Motor neuron (in vitro differentiated cells): ENCODE data around the gene TMEM82. TPM values are rescaled to one million over a fixed set of nuclear protein-coding genes. Genes with fewer than 3 reads are reported as not detected.
A peak's percentile ranks its signal among the peaks of the same experiment; 100 is the strongest.

Source experiments
- ATAC-seq, 8 experiments: fragments of 200-7000 bp; cut with Tn5 transposase; replicated peaks in 6 of 8; 2 replicates each; pipeline ENCODE4 v1.8.0; 2021; ENCODE audit warnings: mild to moderate bottlenecking in 8 of 8, moderate library complexity in 8 of 8
- H3K27ac ChIP-seq, 2 donors: fragments of 250-450 bp; sonication (Bioruptor Pico); 2 replicates each; pipeline ENCODE4 v1.9.0; 2021; ENCODE audit warnings: antibody characterized with exemption in 2 of 2, mild to moderate bottlenecking in 2 of 2, moderate library complexity in 1 of 2
- H3K4me1 ChIP-seq, 2 donors: fragments of 250-450 bp; sonication (Bioruptor Pico); replicated peaks in 1 of 2; 2 replicates each; pipeline ENCODE4 v1.6.1; 2021; ENCODE audit warnings: antibody characterized with exemption in 2 of 2, mild to moderate bottlenecking in 2 of 2, moderate library complexity in 1 of 2
- H3K4me3 ChIP-seq, 5 donors: fragments of 250-450 bp; sonication (Bioruptor Pico); 2 replicates each; pipeline ENCODE4 v1.9.0; 2021; ENCODE audit warnings: antibody characterized with exemption in 5 of 5, mild to moderate bottlenecking in 5 of 5, moderate library complexity in 4 of 5
- WGBS, 10 experiments: fragments of 450-650 bp; shearing (Covaris generic); methylation state at CpG; one replicate each; pipeline ENCODE4 v1.0.0; 2022; 5-methylcytosine and 5-hydroxymethylcytosine counted together
- in situ Hi-C, 9 experiments: fragments of 400-800 bp; cut with MboI; loops; one replicate each; pipeline ENCODE4 v1.15.0; 2021; ENCODE audit warnings: low sequenced_read_pairs in 9 of 9, low pct_unique_long_range_greater_than_20kb in 2 of 9; ENCODE audit not compliant: unreplicated experiment in 9 of 9
- total RNA-seq, 8 experiments: library from RNA; unstranded; fragments of 300-600 nt; gene quantifications; 2 replicates each; pipeline versions ENCODE4 v1.2.3 to v1.2.4, GENCODE V29; 2022

The TMEM82 gene
- total RNA-seq, 8 experiments from 2014 or later = 0.28 TPM; not detected in 7

DNA sequence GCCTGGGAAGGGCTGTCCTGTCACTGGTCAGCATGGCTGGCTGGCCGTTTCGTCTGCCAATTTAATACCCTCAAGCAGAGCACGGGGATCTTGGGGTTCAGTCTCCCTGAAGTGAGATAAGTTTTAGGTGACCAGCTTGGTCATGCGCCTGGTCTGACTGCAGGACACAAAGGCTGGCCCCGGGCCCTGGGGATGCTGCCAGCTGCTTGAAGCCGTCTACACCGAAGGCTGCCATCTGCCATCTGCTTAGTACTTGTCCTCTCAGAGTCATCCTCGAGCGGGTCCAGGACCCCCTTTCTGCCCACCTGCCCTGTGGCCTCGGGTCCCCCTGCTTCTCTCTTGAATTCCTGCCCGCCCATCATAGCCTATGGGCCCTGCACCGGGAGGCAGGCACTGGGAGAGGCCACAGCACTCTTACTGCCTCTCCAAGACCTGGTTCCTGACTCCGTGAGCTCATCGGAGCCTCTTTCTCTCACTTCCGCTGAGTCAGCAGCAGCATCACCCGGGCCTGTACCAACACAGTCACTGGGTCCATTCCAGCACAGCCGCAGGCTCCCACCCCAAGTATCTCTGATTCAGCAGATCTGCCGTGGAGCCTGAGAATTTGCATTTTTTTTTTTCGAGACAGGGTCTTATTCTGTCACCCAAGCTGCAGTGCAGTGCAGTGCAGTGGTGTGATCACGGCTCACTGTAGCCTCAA is 23.3 kb downstream of the TMEM82 start:
- peaks cover 2 to 3% of the 10 kb centered on the region in 2 donors for H3K4me1 ChIP-seq
- no peak overlapping the region for H3K4me3 ChIP-seq
- 47 to 100% (median 73%) methylated on average over 2 to 10 of the region's 20 CpGs; no CpG with 5 or more reads in 2 of the 10 experiments for WGBS, 10 experiments
- in situ Hi-C loops = no loop called here
- peak in 7 of 8 experiments; percentile 55 to 94 (median 60) for ATAC-seq
- H3K27ac ChIP-seq = no peak overlapping the region

DNA sequence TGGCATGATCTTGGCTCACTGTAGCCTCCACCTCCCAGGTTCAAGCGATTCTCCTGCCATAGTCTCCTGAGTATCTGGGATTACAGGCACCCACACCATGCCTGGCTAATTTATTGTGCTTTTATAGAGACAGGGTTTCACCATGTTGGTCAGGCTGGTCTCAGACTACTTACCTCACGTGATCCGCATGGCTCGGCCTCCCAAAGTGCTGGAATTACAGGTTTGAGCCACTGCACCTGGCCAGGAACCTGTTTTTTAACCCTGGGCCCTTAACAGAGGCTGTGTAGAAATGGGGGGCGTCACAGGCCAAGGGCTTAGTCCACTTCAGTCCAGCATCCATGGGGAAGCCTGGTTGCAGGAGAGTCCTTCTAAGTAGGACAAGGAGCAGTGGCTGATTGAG is 25.6 kb downstream of the TMEM82 start:
- H3K4me1 ChIP-seq = no peaks in the 10 kb centered on the region
- no peak for ATAC-seq
- H3K27ac ChIP-seq = no peak overlapping the region
- in situ Hi-C loops = no loop called here
- H3K4me3 ChIP-seq = no peak overlapping the region
- WGBS, 10 experiments = 72 to 95% (median 81%) methylated on average over 1 to 5 of the region's 5 CpGs; no CpG with 5 or more reads in 4 of the 10 experiments

DNA sequence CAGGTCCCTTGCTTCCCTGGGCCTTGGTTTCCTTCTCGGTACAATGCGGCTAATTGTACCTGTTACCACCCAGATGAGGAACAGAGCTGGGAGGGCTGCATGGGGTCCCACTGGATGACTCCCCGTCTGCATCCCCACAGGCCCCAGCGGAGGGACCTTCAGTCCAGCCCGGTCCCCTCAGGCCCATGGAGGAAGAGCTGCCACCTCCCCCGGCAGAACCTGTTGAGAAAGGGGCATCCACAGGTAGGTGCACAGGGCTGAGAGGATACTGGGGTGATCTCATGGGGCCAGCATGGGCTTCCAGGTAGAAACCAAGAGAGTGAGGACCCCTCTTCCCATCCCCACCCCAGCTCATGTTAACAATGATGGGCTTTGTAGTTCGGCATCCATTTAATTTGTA is 26.1 kb downstream of the TMEM82 start:
- in situ Hi-C loops = no loop called here
- no peak overlapping the region for H3K27ac ChIP-seq
- 84 to 100% (median 97%) methylated on average over 1 to 5 of the region's 7 CpGs; no CpG with 5 or more reads in 4 of the 10 experiments for WGBS, 10 experiments
- no peak for ATAC-seq
- H3K4me1 ChIP-seq = no peaks in the 10 kb centered on the region
- no peak overlapping the region for H3K4me3 ChIP-seq

DNA sequence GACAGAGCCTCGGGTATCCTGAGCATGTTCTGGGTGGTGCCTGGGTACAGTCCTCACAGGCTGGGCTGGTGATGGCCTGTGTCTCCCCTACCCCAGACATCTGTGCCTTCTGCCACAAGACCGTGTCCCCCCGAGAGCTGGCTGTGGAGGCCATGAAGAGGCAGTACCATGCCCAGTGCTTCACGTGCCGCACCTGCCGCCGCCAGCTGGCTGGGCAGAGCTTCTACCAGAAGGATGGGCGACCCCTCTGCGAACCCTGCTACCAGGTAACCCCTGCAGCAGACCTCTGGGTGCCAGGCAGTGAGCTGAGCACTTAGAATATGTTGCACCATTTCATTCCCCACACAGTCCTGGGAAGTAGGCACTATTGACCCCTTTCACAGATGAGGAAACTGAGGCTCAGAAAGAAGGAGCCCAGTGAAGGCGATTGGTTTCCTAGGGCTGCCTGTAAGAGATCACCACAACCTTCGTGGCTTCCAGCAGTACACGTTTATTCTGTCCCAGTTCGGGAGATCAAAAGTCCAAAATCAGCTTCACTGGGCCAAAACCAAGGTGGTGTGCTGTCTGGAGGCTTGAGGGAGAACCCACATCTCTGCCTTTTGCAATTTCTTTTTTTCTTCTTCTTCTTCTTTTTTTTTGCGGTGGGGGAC is 28.1 kb downstream of the TMEM82 start:
- no peak for ATAC-seq
- WGBS, 10 experiments = 30 to 100% (median 93%) methylated on average over 1 to 14 of the region's 14 CpGs; no CpG with 5 or more reads in 1 of the 10 experiments
- no peak overlapping the region for H3K27ac ChIP-seq
- no peaks in the 10 kb centered on the region for H3K4me1 ChIP-seq
- in situ Hi-C loops = no loop called here
- no peak overlapping the region for H3K4me3 ChIP-seq

DNA sequence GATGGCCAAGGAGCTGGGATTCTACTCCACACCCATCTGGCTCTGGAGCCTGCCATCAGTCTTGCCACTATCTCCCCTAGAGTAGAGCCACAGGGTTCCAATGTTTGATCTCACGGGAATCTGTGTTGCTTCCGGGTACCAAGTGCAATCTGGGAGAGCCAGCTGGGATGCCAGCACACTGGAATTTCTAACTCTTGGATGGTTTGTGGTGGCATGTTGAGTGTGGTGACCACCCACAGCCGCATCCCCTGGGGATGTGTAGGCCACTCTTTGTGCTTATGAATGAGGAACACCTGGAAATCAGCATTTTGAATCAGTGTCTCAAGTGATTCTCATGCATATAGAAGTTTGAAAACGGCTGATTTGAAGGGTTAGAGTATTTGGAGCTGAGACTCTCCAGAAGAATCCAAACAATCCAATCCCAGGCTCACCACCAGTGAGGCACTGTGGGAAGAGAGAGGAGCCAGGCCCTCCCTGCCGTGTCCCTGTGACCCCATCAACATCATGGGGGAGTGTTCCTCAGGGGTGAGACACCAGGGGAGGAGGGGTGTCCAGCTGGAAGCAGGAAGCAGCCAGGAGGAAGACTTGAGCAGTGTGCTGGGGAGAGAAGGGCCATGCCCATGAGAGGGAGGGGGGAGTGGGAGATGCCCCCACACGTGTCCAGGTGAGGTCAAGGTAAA is 29.7 kb downstream of the TMEM82 start:
- no peak for ATAC-seq
- Histone ChIP-seq H3K4me3 (no peak overlapping the region), H3K27ac (no peak overlapping the region), H3K4me1 (peaks cover 3 to 6% of the 10 kb centered on the region in 2 donors)
- in situ Hi-C loops = no loop called here
- 0 to 100% (median 75%) methylated on average over 1 to 5 of the region's 6 CpGs; no CpG with 5 or more reads in 2 of the 10 experiments for WGBS, 10 experiments

DNA sequence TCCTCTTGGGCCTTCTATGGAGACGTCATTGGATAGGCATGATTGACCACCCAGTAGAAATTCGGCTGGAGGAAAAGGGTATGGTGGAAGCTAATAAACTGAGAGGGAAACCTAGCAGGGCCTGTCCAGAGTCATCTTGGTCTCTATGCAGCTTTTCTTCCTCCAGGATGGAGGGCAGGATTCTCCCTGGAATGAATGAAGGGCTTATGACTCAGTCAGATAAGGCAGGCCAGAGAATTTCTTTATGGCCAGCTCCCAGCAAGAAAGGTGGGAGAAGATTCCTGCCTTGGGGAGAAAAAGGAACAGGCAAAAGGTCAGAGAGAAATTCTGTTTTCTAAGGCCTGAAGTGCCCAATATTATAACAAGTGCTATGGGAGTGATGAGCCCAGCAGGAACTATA is 33.4 kb downstream of the TMEM82 start:
- no peak for ATAC-seq
- no peak overlapping the region for H3K4me3 ChIP-seq
- in situ Hi-C loops = no loop called here
- H3K4me1 ChIP-seq = peaks cover 4 to 8% of the 10 kb centered on the region in 2 donors
- 0 to 94% (median 74%) methylated on average over 1 to 2 of the region's 2 CpGs; no CpG with 5 or more reads in 4 of the 10 experiments for WGBS, 10 experiments
- no peak overlapping the region for H3K27ac ChIP-seq

DNA sequence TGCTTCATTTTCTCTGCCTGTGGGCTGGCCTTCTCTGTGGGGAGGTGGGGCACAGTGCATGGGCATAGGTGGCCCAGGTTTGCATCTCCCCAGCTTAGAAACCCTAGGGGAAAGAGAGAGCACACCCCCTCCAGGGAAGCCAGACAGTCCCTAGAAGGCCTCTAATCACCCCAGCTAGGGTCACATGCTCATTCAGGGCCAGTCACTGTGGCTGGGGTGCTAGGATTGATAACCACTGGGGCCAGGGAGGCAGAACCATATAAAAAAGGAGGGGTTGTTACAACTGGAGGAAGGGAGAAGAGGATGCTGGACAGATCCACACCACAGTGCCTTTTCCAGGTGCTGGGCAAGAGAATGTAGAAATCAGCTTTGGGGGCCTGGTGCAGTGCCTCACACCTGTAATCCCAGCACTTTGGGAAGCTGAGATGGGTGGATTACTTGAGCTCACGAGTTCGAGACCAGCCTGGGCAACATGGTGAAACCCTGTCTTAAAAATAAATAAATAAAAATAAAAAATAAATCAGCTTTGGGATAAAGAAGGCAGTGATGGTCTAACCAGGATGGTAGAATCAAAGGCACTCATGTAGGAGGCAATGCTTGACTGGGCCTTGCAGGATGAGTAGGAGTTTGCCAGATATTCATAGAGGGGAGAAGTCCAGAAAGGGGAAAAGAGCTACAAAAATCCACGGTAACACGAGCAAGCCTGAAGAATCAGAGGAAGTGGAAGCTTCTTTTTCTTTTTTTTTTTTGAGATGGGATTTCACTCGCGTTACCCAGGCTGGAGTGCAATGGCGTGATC is 35.8 kb downstream of the TMEM82 start:
- Histone ChIP-seq H3K27ac (no peak overlapping the region), H3K4me1 (peaks cover 4 to 8% of the 10 kb centered on the region in 2 donors), H3K4me3 (no peak overlapping the region)
- in situ Hi-C loops = no loop called here
- no peak for ATAC-seq
- WGBS, 10 experiments = 75 to 98% (median 93%) methylated on average over 2 to 7 of the region's 7 CpGs; no CpG with 5 or more reads in 1 of the 10 experiments

DNA sequence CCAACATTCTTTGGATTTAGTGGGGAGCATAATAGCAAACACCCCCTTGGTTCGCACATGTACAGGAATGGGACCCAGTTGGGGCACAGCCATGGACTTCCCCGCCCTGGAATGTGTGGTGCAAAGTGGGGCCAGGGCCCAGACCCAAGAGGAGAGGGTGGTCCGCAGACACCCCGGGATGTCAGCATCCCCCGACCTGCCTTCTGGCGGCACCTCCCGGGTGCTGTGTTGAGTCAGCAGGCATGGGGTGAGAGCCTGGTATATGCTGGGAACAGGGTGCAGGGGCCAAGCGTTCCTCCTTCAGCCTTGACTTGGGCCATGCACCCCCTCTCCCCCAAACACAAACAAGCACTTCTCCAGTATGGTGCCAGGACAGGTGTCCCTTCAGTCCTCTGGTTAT is 43.4 kb downstream of the TMEM82 start:
- Histone ChIP-seq H3K27ac (no peak overlapping the region), H3K4me3 (no peak overlapping the region), H3K4me1 (no peaks in the 10 kb centered on the region)
- in situ Hi-C loops = no loop called here
- WGBS, 10 experiments = 80 to 81% methylated on average over 1 to 4 of the region's 8 CpGs; no CpG with 5 or more reads in 8 of the 10 experiments
- ATAC-seq = peak in 2 of 8 experiments; percentile 13 to 24

DNA sequence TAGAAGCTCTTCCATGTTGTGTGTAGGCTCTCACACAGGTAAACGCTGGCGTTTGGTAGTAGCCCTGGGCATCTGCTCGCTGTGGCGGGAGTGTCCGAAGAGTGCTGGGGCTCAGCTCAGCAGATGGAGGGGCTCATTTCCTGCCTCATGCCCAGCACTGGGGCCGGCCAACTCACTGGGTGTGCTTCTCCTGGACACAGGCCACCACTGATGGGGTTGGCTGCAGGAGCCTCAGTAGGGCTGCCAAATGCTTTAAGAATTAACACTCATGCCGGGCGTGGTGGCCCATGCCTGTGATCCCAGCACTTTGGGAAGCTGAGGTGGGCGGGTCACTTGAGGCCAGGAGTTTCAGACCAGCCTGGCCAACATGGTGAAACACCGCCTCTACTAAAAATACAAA is 44.3 kb downstream of the TMEM82 start:
- in situ Hi-C loops = no loop called here
- Histone ChIP-seq H3K4me3 (no peak overlapping the region), H3K4me1 (no peaks in the 10 kb centered on the region), H3K27ac (no peak overlapping the region)
- WGBS, 10 experiments = 20 to 92% (median 68%) methylated on average over 1 to 10 of the region's 10 CpGs; no CpG with 5 or more reads in 4 of the 10 experiments
- ATAC-seq = peak in 2 of 8 experiments; percentile 78 to 86

DNA sequence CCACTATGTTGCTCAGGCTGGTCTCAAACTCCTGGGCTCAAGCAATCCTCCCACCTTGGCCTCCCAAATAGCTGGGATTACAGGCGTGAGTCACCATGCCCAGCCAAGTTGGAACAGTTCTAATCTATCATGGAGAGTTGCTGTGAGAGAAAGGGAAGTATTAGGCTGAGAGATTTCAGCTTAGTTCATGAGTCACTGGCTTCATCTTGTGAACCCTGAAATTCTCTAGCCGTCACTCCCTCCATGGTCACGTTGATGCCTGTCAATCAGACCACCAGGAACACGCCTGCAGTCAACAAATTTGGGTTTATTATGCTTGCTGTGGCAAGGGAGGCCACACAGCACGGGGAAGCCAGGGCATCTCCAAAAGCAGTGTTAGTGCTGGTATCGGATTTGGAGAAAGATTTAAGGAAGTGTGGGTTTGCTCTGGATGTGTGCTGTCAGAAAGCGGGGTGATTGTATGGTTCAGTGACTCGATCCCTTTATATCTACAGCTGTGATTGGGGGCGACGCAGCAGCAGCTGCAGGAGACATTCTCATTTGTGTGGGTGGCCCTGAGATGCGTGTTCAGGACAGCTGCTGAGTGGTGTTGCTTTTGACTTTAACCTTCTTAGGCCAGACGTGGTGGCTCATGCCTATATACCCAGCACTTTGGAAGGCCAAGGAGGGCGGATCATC is 46.5 kb downstream of the TMEM82 start:
- 47 to 96% (median 78%) methylated on average over 2 to 13 of the region's 13 CpGs; no CpG with 5 or more reads in 2 of the 10 experiments for WGBS, 10 experiments
- Histone ChIP-seq H3K27ac (no peak overlapping the region), H3K4me1 (no peaks in the 10 kb centered on the region), H3K4me3 (no peak overlapping the region)
- ATAC-seq = no peak
- in situ Hi-C loops = no loop called here

DNA sequence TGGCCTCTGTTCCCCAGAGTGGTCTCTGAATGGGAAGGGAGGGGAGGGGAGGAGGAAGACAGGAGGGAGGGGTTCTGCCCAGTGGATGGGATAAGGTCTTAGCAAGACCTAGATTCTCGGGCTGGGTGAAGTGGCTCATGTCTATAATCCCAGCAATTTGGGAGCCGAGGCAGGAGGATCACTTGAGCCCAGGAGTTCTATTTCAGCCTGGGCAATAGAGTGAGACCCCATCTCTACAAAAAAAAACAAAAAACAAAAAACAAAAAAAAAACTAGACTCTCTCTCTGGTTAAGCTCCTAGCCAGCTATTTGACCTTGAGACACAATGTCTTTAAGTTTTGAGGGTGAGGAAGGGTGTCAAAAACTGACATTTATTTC is 53.8 kb downstream of the TMEM82 start:
- no peak for ATAC-seq
- WGBS, 10 experiments = 80 to 100% (median 93%) methylated on average over 1 to 2 of the region's 2 CpGs; no CpG with 5 or more reads in 6 of the 10 experiments
- in situ Hi-C loops = no loop called here
- no peak overlapping the region for H3K4me3 ChIP-seq
- peak overlapping the region in 1 of 2 donors; percentile 75 for H3K27ac ChIP-seq
- H3K4me1 ChIP-seq = peaks cover 7 to 28% of the 10 kb centered on the region in 2 donors
